ENCODE measurements around the gene CA4.
"Not testable (repeated sequence)": the region's sequence is repeated elsewhere in the genome, so short reads cannot be mapped to it uniquely, and the experiment has no call there.

Gene CA4
- 0 reads per million in 3 donors for total RNA-seq

DNA sequence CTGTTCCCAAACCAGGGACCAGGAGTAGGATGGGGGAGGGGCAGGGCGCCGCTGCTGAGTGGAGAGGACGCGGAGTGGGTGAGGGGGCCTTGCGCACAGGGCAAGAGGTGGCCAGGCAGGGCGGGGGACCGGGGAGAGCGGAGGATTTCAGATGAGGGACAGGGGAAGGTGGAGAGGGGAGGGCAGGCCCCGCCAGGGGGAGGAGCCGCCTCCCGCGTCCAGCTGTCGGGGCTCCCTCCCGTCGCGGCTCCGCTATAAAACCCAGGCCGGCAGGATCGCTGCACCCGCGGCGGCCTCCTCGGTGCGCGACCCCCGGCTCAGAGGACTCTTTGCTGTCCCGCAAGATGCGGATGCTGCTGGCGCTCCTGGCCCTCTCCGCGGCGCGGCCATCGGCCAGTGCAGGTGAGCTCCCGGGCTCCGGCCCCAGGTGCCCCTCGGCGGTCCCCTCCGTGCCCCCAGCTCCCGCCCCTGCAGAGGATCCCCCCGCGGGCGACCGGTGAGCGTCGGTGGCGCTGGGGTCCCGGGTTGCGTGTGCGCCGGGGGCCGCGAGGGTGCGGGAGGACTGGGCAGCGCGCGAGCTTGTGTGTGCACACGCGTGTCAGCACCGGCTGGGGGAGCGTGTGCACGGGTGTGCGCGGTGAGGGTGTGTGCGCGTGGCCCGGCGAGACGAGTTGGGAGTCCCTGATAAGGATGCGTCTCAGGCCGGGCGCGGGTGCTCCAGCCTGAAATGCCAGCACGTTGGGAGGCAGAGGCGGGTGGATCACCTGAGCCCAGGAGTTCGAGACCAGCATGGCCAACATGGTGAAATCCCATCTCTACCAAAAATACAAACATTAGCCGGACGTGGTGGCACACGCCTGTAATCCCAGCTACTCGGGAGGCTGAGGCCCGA is at the start of gene CA4:
Gene CA4, plus strand, starts transcription at position 283 of the 892 bp plus-strand sequence. Its CDS starts 62 bp downstream, at position 345.
- DNase-seq, result no peak
- H3K27ac ChIP-seq (ENCODE audit: insufficient read depth, low read length, poor library complexity, severe bottlenecking), result no peak within 1 kb of the TSS
- H3K4me1 ChIP-seq (ENCODE audit: control insufficient read depth, insufficient read depth, low read length, poor library complexity, severe bottlenecking), result peaks cover 15% of the 10 kb centered on the region
- H3K9me3 ChIP-seq (ENCODE audit: control insufficient read depth, low read length), result no peaks in the 10 kb centered on the region
- H3K27me3 ChIP-seq (replicated peaks; ENCODE audit: control insufficient read depth, insufficient read depth, low read length, poor library complexity, severe bottlenecking), result peaks cover 40% of the 10 kb centered on the region
- no peaks in the 10 kb centered on the region for H3K36me3 ChIP-seq (ENCODE audit: control insufficient read depth, insufficient read depth, low read length)
- H3K4me3 ChIP-seq (ENCODE audit: insufficient read depth, low read depth, low read length, poor library complexity, severe bottlenecking), result peak within 1 kb of the TSS; percentile 29

DNA sequence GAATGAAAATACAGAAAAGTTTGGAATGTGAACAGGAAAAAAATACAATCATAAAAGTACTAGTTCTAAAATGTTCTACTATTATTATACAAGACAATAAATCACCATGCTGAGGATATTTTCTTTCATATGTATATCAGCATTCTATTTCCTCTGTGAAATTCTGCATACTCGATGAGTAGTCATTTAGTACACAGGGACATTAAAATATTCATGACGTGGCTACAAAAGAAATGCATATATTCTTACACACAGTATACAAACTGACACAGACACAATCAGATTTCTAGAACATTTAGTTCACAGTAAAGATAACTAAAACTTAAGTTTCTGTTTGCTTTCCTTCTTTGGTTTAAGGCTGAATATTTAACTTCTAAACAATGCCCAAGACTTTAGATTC is 49.2 kb upstream of the CA4 start:
- H3K4me1 ChIP-seq (ENCODE audit: control insufficient read depth, insufficient read depth, low read length, poor library complexity, severe bottlenecking), result not testable (repeated sequence)

DNA sequence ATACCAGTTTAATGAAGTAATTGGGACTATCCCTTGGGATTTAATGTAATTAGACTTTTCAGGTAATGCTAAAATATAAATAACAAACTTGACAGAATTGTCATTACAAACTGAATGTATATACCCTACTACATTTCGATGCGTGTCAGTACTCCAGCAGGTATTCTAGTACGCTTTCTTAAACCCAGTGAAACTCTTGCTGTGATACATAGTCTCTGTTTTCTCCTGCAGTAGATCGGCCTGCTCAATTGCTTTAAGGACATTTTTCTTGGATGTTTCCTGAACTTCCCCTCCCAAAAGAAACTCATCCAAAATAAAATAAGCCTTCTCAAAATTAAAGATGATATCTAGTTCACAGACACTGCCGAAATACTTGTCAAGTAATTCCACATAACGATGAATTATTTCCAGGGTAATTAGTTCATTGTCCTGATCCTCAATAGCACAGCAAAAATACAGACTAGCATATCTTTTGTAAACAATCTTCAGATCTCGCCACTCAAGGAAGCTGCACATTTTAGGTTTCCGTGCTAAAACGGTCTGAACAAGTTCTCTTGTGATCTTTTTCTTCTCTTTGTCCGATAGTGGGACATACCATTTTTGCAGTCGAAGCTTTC is 47.6 kb upstream of the CA4 start:
- not testable (repeated sequence) for H3K4me3 ChIP-seq (ENCODE audit: insufficient read depth, low read depth, low read length, poor library complexity, severe bottlenecking); DNase-seq; H3K4me1 ChIP-seq (ENCODE audit: control insufficient read depth, insufficient read depth, low read length, poor library complexity, severe bottlenecking); H3K27me3 ChIP-seq (replicated peaks; ENCODE audit: control insufficient read depth, insufficient read depth, low read length, poor library complexity, severe bottlenecking); H3K36me3 ChIP-seq (ENCODE audit: control insufficient read depth, insufficient read depth, low read length); H3K9me3 ChIP-seq (ENCODE audit: control insufficient read depth, low read length); H3K27ac ChIP-seq (ENCODE audit: insufficient read depth, low read length, poor library complexity, severe bottlenecking)

More for the DNA sequence above, 49.2 kb upstream of the CA4 start:
- DNase-seq; H3K4me3 ChIP-seq (ENCODE audit: insufficient read depth, low read depth, low read length, poor library complexity, severe bottlenecking); H3K27ac ChIP-seq (ENCODE audit: insufficient read depth, low read length, poor library complexity, severe bottlenecking); H3K27me3 ChIP-seq (replicated peaks; ENCODE audit: control insufficient read depth, insufficient read depth, low read length, poor library complexity, severe bottlenecking); H3K9me3 ChIP-seq (ENCODE audit: control insufficient read depth, low read length); H3K36me3 ChIP-seq (ENCODE audit: control insufficient read depth, insufficient read depth, low read length): not testable (repeated sequence)

DNA sequence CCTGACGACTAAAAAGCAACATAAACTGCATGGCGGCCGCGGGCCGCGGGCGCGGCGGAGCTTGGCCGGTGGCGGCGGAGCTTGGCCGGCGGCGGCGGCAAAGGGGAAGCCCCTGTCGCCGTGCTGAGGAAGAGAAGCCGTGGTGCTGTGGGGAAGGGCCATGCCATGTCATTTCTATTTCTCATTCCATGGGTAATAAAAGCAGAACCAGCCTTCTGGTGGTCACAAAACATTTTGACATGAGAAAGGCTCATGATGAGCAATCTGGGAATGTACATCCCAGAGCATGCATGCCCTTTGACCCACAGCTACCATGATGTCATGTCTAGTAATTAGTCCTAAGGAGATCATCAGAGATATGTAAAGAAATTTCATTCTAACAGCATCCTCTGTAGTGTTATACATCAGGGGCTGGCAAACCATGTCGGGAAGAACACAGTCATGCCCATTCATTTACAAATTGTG is 47.1 kb upstream of the CA4 start:
- Histone ChIP-seq H3K36me3 (ENCODE audit: control insufficient read depth, insufficient read depth, low read length) (no peaks in the 10 kb centered on the region), H3K27me3 (replicated peaks; ENCODE audit: control insufficient read depth, insufficient read depth, low read length, poor library complexity, severe bottlenecking) (no peaks in the 10 kb centered on the region), H3K9me3 (ENCODE audit: control insufficient read depth, low read length) (no peaks in the 10 kb centered on the region), H3K4me3 (ENCODE audit: insufficient read depth, low read depth, low read length, poor library complexity, severe bottlenecking) (no peak overlapping the region), H3K4me1 (ENCODE audit: control insufficient read depth, insufficient read depth, low read length, poor library complexity, severe bottlenecking) (no peaks in the 10 kb centered on the region), H3K27ac (ENCODE audit: insufficient read depth, low read length, poor library complexity, severe bottlenecking) (no peak overlapping the region)
- DNase-seq, result no peak

DNA sequence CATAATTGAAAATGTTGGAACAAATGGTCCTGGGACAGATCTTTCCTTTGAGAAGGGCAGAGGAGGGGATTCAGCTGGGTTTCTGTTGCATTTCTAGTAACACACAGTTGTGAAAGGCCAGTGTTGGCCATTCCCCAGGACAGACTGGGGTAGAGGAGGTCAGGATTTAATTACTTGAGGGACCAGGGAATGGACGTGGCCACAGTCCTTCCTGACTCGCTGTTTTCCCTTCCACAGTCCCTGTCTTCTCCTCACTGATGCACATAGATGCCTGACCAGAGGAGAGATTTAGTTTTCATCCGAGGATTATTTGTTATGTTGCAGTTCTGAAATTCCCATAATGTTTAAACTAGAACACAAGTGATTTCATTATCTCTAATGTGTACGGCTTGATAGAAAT is 45.8 kb upstream of the CA4 start:
- Histone ChIP-seq H3K4me1 (ENCODE audit: control insufficient read depth, insufficient read depth, low read length, poor library complexity, severe bottlenecking) (no peaks in the 10 kb centered on the region), H3K4me3 (ENCODE audit: insufficient read depth, low read depth, low read length, poor library complexity, severe bottlenecking) (no peak overlapping the region), H3K36me3 (ENCODE audit: control insufficient read depth, insufficient read depth, low read length) (no peaks in the 10 kb centered on the region), H3K27ac (ENCODE audit: insufficient read depth, low read length, poor library complexity, severe bottlenecking) (no peak overlapping the region), H3K9me3 (ENCODE audit: control insufficient read depth, low read length) (no peaks in the 10 kb centered on the region), H3K27me3 (replicated peaks; ENCODE audit: control insufficient read depth, insufficient read depth, low read length, poor library complexity, severe bottlenecking) (no peaks in the 10 kb centered on the region)
- no peak for DNase-seq

DNA sequence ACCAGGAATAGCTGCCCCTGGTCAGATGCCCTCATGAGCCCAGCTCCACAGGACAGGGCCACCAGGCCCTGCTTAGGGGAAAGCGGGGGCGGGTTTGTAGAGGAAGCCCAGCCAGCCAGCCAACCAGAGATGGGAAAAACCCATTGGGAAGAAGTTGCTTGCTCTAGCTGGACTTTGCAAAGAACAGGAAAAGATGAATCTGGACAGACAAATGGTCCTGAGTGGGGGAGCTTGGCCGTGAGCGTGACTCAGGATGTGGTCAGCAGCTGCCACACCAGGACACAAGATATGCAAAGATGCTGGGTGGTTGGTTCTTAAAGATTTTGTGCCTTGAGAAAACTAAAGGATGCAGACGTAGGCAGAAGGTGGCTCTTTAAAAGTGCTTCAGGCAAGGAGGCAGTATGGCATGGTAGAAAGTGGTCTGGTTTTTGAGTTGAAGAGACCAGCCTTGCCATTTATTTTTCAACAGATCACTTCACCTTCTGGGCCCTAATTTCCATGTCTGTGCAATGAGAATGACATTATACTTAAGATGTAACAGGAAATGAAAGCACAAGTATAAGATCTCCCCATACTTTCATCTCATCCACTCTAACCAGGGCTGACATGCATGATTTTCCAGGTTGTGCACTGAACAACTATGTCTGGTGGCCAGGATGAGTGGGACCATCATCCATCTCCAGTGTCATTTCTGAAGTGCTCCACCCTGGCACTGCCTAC is 43.3 kb upstream of the CA4 start:
- no peak for DNase-seq
- Histone ChIP-seq H3K4me3 (ENCODE audit: insufficient read depth, low read depth, low read length, poor library complexity, severe bottlenecking) (no peak overlapping the region), H3K4me1 (ENCODE audit: control insufficient read depth, insufficient read depth, low read length, poor library complexity, severe bottlenecking) (no peaks in the 10 kb centered on the region), H3K36me3 (ENCODE audit: control insufficient read depth, insufficient read depth, low read length) (no peaks in the 10 kb centered on the region), H3K27me3 (replicated peaks; ENCODE audit: control insufficient read depth, insufficient read depth, low read length, poor library complexity, severe bottlenecking) (no peaks in the 10 kb centered on the region), H3K27ac (ENCODE audit: insufficient read depth, low read length, poor library complexity, severe bottlenecking) (no peak overlapping the region), H3K9me3 (ENCODE audit: control insufficient read depth, low read length) (no peaks in the 10 kb centered on the region)

DNA sequence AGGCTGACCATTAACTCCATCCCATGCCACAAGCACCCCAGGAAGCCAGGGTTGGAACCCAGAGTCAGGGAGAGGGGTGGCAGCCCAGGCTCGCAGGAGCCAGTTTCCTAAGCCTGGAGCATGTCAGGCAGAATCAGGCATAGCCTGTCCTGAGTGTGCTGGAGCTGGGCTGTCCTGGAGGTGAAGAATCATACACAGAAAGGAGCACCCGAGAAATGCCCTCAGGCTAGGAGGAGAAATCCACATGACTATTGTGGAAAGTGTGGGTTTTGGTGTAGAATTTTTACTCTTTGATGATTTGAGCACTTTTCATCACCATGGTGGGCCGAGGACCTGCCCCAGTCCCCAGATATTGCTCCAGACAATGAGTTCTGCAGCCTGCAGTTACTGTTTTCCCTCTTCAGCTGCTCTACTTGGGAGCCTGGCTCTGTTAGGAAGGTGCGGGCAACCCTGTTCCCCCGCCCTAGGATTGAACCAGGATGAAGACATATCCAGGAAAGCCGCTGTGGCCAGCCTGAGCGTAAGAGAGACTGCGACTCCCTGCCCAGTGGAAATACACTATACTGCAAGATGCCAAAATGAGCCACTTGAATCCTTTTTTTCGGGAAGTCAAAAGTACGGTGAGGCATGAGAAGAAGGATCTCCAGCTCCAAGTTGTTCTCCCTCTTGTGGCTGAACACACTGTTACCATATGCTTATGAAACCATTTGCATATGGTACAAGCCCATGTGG is 42.1 kb upstream of the CA4 start:
- no peak for DNase-seq
- Histone ChIP-seq H3K4me3 (ENCODE audit: insufficient read depth, low read depth, low read length, poor library complexity, severe bottlenecking) (no peak overlapping the region), H3K9me3 (ENCODE audit: control insufficient read depth, low read length) (no peaks in the 10 kb centered on the region), H3K4me1 (ENCODE audit: control insufficient read depth, insufficient read depth, low read length, poor library complexity, severe bottlenecking) (no peaks in the 10 kb centered on the region), H3K27me3 (replicated peaks; ENCODE audit: control insufficient read depth, insufficient read depth, low read length, poor library complexity, severe bottlenecking) (no peaks in the 10 kb centered on the region), H3K27ac (ENCODE audit: insufficient read depth, low read length, poor library complexity, severe bottlenecking) (no peak overlapping the region), H3K36me3 (ENCODE audit: control insufficient read depth, insufficient read depth, low read length) (no peaks in the 10 kb centered on the region)

DNA sequence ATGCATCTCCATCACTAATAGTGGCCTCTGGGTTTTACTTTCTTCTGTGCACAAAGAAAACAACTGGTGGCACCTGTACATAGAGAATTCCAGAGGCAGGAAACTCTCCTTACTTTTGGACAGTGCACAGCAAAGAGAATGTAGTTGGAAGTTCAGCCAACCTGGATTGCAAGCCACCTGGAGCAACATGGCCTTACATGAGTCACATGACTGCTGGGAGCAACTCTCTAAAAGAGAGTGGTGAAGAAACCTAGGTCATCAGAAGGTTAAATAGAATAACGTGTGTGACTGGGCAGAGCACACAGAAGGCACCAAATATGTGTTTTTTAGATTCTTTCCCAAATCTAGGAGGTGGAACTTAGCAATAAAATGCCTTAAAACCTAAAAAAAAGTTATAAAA is 41.5 kb upstream of the CA4 start:
- H3K36me3 ChIP-seq (ENCODE audit: control insufficient read depth, insufficient read depth, low read length); H3K4me3 ChIP-seq (ENCODE audit: insufficient read depth, low read depth, low read length, poor library complexity, severe bottlenecking); H3K27me3 ChIP-seq (replicated peaks; ENCODE audit: control insufficient read depth, insufficient read depth, low read length, poor library complexity, severe bottlenecking); H3K4me1 ChIP-seq (ENCODE audit: control insufficient read depth, insufficient read depth, low read length, poor library complexity, severe bottlenecking); H3K9me3 ChIP-seq (ENCODE audit: control insufficient read depth, low read length); DNase-seq; H3K27ac ChIP-seq (ENCODE audit: insufficient read depth, low read length, poor library complexity, severe bottlenecking): not testable (repeated sequence)

DNA sequence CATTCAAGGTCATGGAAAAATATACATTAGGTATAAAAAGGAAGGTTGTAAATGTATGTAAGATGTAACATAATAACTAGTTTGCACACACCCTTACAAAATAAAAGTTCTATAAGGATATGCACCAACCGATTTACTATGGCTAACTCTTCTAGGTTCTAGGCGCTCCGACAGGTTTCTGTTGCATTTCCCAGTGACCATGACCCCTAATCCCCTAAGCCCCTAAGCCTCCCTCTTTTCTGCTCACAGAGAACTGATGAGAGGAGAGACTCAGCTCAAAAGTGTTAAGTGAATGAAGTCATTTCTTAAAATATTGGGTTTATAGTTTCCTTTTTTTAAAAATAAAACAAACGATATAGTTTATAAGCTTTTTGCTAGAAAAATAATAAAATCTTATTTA is 41.1 kb upstream of the CA4 start:
- DNase-seq, result no peak
- no peaks in the 10 kb centered on the region for H3K4me1 ChIP-seq (ENCODE audit: control insufficient read depth, insufficient read depth, low read length, poor library complexity, severe bottlenecking)
- H3K27ac ChIP-seq (ENCODE audit: insufficient read depth, low read length, poor library complexity, severe bottlenecking), result no peak overlapping the region
- no peaks in the 10 kb centered on the region for H3K27me3 ChIP-seq (replicated peaks; ENCODE audit: control insufficient read depth, insufficient read depth, low read length, poor library complexity, severe bottlenecking)
- no peaks in the 10 kb centered on the region for H3K36me3 ChIP-seq (ENCODE audit: control insufficient read depth, insufficient read depth, low read length)
- no peaks in the 10 kb centered on the region for H3K9me3 ChIP-seq (ENCODE audit: control insufficient read depth, low read length)
- no peak overlapping the region for H3K4me3 ChIP-seq (ENCODE audit: insufficient read depth, low read depth, low read length, poor library complexity, severe bottlenecking)

Data from effector memory CD4-positive, alpha-beta T cell (primary cell).